ENCODE results near the gene ATE1. TPM values are rescaled to one million over a fixed set of nuclear protein-coding genes. Genes with fewer than 3 reads are reported as not detected.

Gene ATE1
- total and polyA plus RNA-seq, 11 donors, result 15.2 to 50.1 (median 39.9) TPM

- DNase-seq, result no peak
- Histone ChIP-seq H3K4me3 (no peak overlapping the region), H3K36me3 (no peaks in the 10 kb centered on the region), H3K27me3 (peaks cover 0 to 40% (median 4%) of the 10 kb centered on the region in 9 donors), H3K9me3 (peaks cover 0 to 7% (median 0%) of the 10 kb centered on the region in 12 donors), H3K4me1 (no peaks in the 10 kb centered on the region), H3K27ac (no peak overlapping the region)
- no peak for ATAC-seq
- WGBS, 4 donors, result 65 to 74% (median 74%) methylated on average over 7 of the region's 7 CpGs
- no peak for TF ChIP-seq CTCF (IDR thresholded peaks at IDR 0.05)
- TF ChIP-seq POLR2A (IDR thresholded peaks at IDR 0.05), result no peak
- intact Hi-C loops (cut with DNase I), result no loop called here
These were observed 231.9 kb downstream of the ATE1 start for GRCh38 chr10:121695731-121696464.

GRCh38 chr10:121694966-121695643 is 232.7 kb downstream of the ATE1 start:
- DNase-seq (no peak), ATAC-seq (no peak)
- Histone ChIP-seq H3K4me1 (no peaks in the 10 kb centered on the region), H3K27ac (no peak overlapping the region), H3K27me3 (peaks cover 0 to 40% (median 8%) of the 10 kb centered on the region in 9 donors), H3K4me3 (no peak overlapping the region), H3K36me3 (no peaks in the 10 kb centered on the region), H3K9me3 (peaks cover 0 to 2% (median 0%) of the 10 kb centered on the region in 12 donors)
- intact Hi-C loops (cut with DNase I), result no loop called here
- 46 to 59% (median 52%) methylated on average over 8 of the region's 8 CpGs for WGBS, 4 donors
- TF ChIP-seq CTCF (IDR thresholded peaks at IDR 0.05) (no peak), POLR2A (IDR thresholded peaks at IDR 0.05) (no peak)

GRCh38 chr10:121694327-121694965 is 233.4 kb downstream of the ATE1 start:
- Histone ChIP-seq H3K27me3 (peaks cover 0 to 42% (median 8%) of the 10 kb centered on the region in 9 donors), H3K4me3 (no peak overlapping the region), H3K9me3 (no peaks in the 10 kb centered on the region), H3K4me1 (no peaks in the 10 kb centered on the region), H3K27ac (no peak overlapping the region), H3K36me3 (no peaks in the 10 kb centered on the region)
- 76 to 81% (median 78%) methylated on average over 9 of the region's 9 CpGs for WGBS, 4 donors
- TF ChIP-seq POLR2A (IDR thresholded peaks at IDR 0.05), result no peak
- no peak for TF ChIP-seq CTCF (IDR thresholded peaks at IDR 0.05)
- ATAC-seq, result no peak
- intact Hi-C loops (cut with DNase I), result no loop called here
- DNase-seq, result no peak

DNA sequence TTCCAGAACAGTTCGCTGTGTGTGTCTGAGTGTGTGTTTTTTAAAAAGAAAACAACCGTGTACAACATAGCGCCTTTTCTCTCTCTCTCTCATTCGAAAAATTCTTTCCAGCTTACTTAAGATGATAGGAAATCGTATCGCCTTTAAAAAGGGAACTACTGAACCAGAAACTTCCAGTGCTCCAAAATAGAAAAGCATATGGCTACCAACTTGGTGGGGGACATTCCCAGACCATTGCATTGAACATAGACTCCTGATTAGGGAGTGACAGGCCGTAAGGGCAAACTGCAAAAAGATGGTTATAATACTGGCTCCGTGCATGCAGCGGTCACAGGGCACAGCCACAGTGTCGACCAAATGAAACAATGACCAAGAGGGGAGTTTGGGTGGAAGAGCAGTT is 235.2 kb downstream of the ATE1 start:
- H3K27ac ChIP-seq, result no peak overlapping the region
- 74 to 77% (median 75%) methylated on average over 10 of the region's 10 CpGs for WGBS, 4 donors
- peaks cover 0 to 49% (median 8%) of the 10 kb centered on the region in 9 donors for H3K27me3 ChIP-seq
- H3K4me3 ChIP-seq, result no peak overlapping the region
- no peaks in the 10 kb centered on the region for H3K4me1 ChIP-seq
- no peaks in the 10 kb centered on the region for H3K9me3 ChIP-seq
- H3K36me3 ChIP-seq, result no peaks in the 10 kb centered on the region
- DNase-seq, result no peak
- no peak for ATAC-seq
- intact Hi-C loops (cut with DNase I), result no loop called here
- TF ChIP-seq POLR2A (IDR thresholded peaks at IDR 0.05) (no peak), CTCF (IDR thresholded peaks at IDR 0.05) (no peak)

All from heart left ventricle (tissue), 16 donors.